Stomach (tissue), 9 donors: Measurements from ENCODE around the gene ADAM12. TPM values are rescaled to one million over a fixed set of nuclear protein-coding genes. Genes with fewer than 3 reads are reported as not detected.

Source experiments
- DNase-seq, 2 donors: peaks; one replicate each; pipeline versions ENCODE4 v3.0.0 to v3.0.0-alpha.2; 2013 to 2019
- H3K27ac ChIP-seq, 5 donors: fragments of 200-600 bp in 4 of 5; sonication (generic) in 4 of 5; one replicate each; pipeline ENCODE4 v1.5.1; 2013 to 2019; ENCODE audit warnings: mild to moderate bottlenecking in 1 of 5, moderate library complexity in 1 of 5
- H3K27me3 ChIP-seq, 3 donors: fragments of 200-600 bp; sonication (generic); one replicate each; pipeline ENCODE4 v1.5.1; 2017 to 2019; ENCODE audit warnings: mixed run types in 1 of 3
- H3K36me3 ChIP-seq, 4 donors: fragments of 200-600 bp; sonication (generic); 1 replicate in 3 of 4; 2 replicates in 1 of 4; pipeline ENCODE4 v1.5.1; 2016 to 2019
- H3K4me1 ChIP-seq, 4 donors: fragments of 200-600 bp; sonication (generic); one replicate each; pipeline ENCODE4 v1.5.1; 2016 to 2019
- H3K4me3 ChIP-seq, 4 donors: fragments of 200-600 bp; sonication (generic) in 3 of 4; one replicate each; pipeline ENCODE4 v1.5.1; 2016 to 2019; ENCODE audit warnings: mild to moderate bottlenecking in 1 of 4
- H3K9me3 ChIP-seq, 4 donors: fragments of 200-600 bp; sonication (generic); one replicate each; pipeline ENCODE4 v1.5.1; 2016 to 2019
- EP300 ChIP-seq: sonication (generic); formaldehyde crosslinking; IDR thresholded peaks from one replicate; pipeline ENCODE4 v1.6.1; 2017; ENCODE audit warnings: antibody characterized with exemption
- POLR2A ChIP-seq, 4 donors: fragments of 450-650 bp; IDR thresholded peaks; one replicate each; pipeline ENCODE4 v1.6.1; 2016; ENCODE audit warnings: antibody characterized with exemption in 4 of 4, control low read depth in 2 of 4, mild to moderate bottlenecking in 1 of 4, moderate library complexity in 1 of 4
- POLR2AphosphoS5 ChIP-seq, 3 donors: sonication (generic); formaldehyde crosslinking; IDR thresholded peaks; one replicate each; pipeline ENCODE4 v1.6.1; 2016; ENCODE audit warnings: antibody characterized with exemption in 3 of 3
- WGBS, 5 donors: extraction: QIAGEN DNeasy Blood & Tissue Kit in 3 of 5; methylation state at CpG; one replicate each; pipeline versions ENCODE4 v1.1.5 to v1.1.7; 2013 to 2018; 5-methylcytosine and 5-hydroxymethylcytosine counted together
- intact Hi-C: fragments of 100-400 bp; cut with DNase I; formaldehyde crosslinking; loops from one replicate; pipeline ENCODE4 v1.15.1; 2023; ENCODE audit warnings: low total_unique reads
- polyA plus RNA-seq, 3 donors: library from polyadenylated mRNA; stranded (reverse); fragments of 200-250 nt; gene quantifications; one replicate each; pipeline ENCODE4 v1.2.3, GENCODE V29; 2013
- total RNA-seq, 5 donors: library from RNA; depleted of rRNA; stranded (reverse); fragments of >200 nt; gene quantifications; one replicate each; pipeline versions ENCODE4 v1.1.0 to v1.2.3, GENCODE V29; 2014 to 2016
- TF ChIP-seq, protein P1 (sequence below), 7 experiments: fragments of 450-650 bp in 4 of 7; fragments of 200-600 bp in 3 of 7; sonication (generic) in 3 of 7; IDR thresholded peaks; one replicate each; pipeline ENCODE4 v1.5.1; 2016 to 2019; ENCODE audit warnings: antibody characterized with exemption in 7 of 7, control low read depth in 2 of 7, mild to moderate bottlenecking in 1 of 7
- donor health status: healthy with polysubstance abuse.
- donor health status: Bipolar disorder and iron deficiency.
- donor health status: healthy.

The ADAM12 gene
- total and polyA plus RNA-seq, 8 donors = 0.03 to 6.4 (median 0.50) TPM; not detected in 3

DNA sequence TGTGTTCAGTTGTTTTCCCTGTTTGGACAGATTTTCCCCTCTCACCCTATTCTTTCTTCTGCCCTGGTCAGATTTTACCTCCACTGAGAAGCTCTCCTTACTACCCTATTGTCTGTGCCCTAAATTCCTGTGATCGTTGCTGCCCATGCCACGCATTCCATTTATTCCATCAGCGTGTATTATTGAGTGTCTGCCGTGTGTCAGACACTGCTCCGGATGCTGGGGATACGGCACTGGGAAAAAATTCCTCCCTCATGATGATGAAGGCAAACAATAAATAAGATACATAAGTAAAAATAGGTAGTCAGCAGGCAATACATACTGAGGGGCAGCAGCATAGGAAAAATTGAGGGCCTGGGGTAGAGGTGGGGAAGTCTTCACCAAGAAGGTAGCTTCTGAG, 405.1 kb downstream of the ADAM12 start:
- no peaks in the 10 kb centered on the region for H3K36me3 ChIP-seq
- 74 to 88% (median 77%) methylated on average over 6 of the region's 6 CpGs for WGBS, 5 donors
- H3K9me3 ChIP-seq = no peaks in the 10 kb centered on the region
- no peak overlapping the region for H3K4me3 ChIP-seq
- no peak for DNase-seq
- TF ChIP-seq, protein P1, sequence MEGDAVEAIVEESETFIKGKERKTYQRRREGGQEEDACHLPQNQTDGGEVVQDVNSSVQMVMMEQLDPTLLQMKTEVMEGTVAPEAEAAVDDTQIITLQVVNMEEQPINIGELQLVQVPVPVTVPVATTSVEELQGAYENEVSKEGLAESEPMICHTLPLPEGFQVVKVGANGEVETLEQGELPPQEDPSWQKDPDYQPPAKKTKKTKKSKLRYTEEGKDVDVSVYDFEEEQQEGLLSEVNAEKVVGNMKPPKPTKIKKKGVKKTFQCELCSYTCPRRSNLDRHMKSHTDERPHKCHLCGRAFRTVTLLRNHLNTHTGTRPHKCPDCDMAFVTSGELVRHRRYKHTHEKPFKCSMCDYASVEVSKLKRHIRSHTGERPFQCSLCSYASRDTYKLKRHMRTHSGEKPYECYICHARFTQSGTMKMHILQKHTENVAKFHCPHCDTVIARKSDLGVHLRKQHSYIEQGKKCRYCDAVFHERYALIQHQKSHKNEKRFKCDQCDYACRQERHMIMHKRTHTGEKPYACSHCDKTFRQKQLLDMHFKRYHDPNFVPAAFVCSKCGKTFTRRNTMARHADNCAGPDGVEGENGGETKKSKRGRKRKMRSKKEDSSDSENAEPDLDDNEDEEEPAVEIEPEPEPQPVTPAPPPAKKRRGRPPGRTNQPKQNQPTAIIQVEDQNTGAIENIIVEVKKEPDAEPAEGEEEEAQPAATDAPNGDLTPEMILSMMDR (IDR thresholded peaks at IDR 0.05) = no peak
- no peak for TF ChIP-seq POLR2AphosphoS5 (IDR thresholded peaks at IDR 0.05)
- TF ChIP-seq POLR2A (IDR thresholded peaks at IDR 0.05) = no peak
- TF ChIP-seq EP300 = no peak
- intact Hi-C loops = loop anchor here (10.0 kb wide), 3 partner anchors 402 to 762 kb away; partner anchors contain the start of gene ADAM12
- H3K27ac ChIP-seq = no peak overlapping the region
- H3K4me1 ChIP-seq = peaks cover 0 to 4% (median 0%) of the 10 kb centered on the region in 4 donors
- peaks cover 0 to 3% (median 0%) of the 10 kb centered on the region in 3 donors for H3K27me3 ChIP-seq

DNA sequence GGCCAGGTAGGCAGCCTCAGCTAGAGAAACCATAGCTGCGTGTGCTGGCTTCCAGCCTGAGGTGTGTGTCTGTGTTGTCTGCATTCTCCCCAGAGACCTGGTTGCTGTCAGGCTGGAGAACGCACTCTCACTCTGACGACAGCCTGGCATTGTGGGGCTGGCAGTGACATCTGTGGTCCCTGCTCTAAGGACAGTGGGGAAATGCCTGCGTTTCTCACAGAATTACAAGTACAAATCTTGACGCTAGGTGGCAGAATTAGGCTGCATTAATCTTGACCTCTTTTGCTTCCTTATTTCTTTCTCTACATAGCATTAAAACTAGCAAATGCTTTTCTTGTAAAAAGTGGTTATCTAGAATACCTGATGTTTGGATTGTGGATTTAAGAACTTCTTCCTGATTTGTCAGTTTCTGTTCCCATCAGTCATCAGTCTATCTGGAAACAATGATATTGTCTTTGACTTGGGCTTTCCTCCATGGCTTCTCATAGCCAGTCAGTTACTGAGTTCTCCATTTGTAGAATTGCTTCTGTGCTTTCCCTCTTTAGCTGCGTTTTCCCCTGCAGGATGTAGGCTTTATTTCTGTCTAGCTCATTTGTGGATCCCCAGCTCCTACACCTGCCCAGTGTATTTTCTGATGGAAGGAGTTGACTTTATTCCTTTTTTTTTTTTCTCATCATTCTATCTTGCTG, 405.9 kb downstream of the ADAM12 start:
- peaks cover 0 to 4% (median 0%) of the 10 kb centered on the region in 4 donors for H3K4me1 ChIP-seq

GRCh38 chr10:125980521-125981035, 407.7 kb downstream of the ADAM12 start:
- Histone ChIP-seq H3K9me3 (no peaks in the 10 kb centered on the region), H3K27ac (no peak overlapping the region), H3K36me3 (no peaks in the 10 kb centered on the region), H3K4me1 (peaks cover 0 to 4% (median 0%) of the 10 kb centered on the region in 4 donors), H3K27me3 (peaks cover 0 to 3% (median 0%) of the 10 kb centered on the region in 3 donors), H3K4me3 (no peak overlapping the region)
- TF ChIP-seq, protein P1 (IDR thresholded peaks at IDR 0.05) = no peak
- TF ChIP-seq POLR2A (IDR thresholded peaks at IDR 0.05) = no peak
- 65 to 84% (median 75%) methylated on average over 6 of the region's 6 CpGs for WGBS, 5 donors
- no peak for DNase-seq
- intact Hi-C loops = loop anchor here (10.0 kb wide), 3 partner anchors 404 to 764 kb away; partner anchors contain the start of gene ADAM12

More for the DNA sequence above, 405.9 kb downstream of the ADAM12 start:
- DNase-seq = peak in 1 of 2 donors; percentile 88
- intact Hi-C loops = loop anchor here (10.0 kb wide), 3 partner anchors 402 to 762 kb away; partner anchors contain the start of gene ADAM12
- TF ChIP-seq, protein P1 (IDR thresholded peaks at IDR 0.05) = peak in 4 of 7 experiments; percentile 27 to 69 (median 56)
- TF ChIP-seq POLR2A (IDR thresholded peaks at IDR 0.05) = no peak
- Histone ChIP-seq H3K27me3 (peaks cover 0 to 3% (median 0%) of the 10 kb centered on the region in 3 donors), H3K36me3 (no peaks in the 10 kb centered on the region), H3K9me3 (no peaks in the 10 kb centered on the region), H3K4me3 (no peak overlapping the region), H3K27ac (no peak overlapping the region)
- 7 to 14% (median 13%) methylated on average over 6 of the region's 6 CpGs for WGBS, 5 donors

GRCh38 chr10:125979976-125980375, 408.3 kb downstream of the ADAM12 start:
- Histone ChIP-seq H3K4me1 (peaks cover 0 to 4% (median 0%) of the 10 kb centered on the region in 4 donors), H3K27ac (no peak overlapping the region), H3K27me3 (peaks cover 0 to 3% (median 0%) of the 10 kb centered on the region in 3 donors), H3K9me3 (no peaks in the 10 kb centered on the region), H3K36me3 (no peaks in the 10 kb centered on the region), H3K4me3 (no peak overlapping the region)
- no peak for DNase-seq
- 74 to 89% (median 86%) methylated on average over 7 of the region's 7 CpGs for WGBS, 5 donors
- intact Hi-C loops = loop anchor here (10.0 kb wide), 3 partner anchors 405 to 765 kb away; partner anchors contain the start of gene ADAM12
- TF ChIP-seq POLR2A (IDR thresholded peaks at IDR 0.05) (no peak), EP300 (no peak), POLR2AphosphoS5 (IDR thresholded peaks at IDR 0.05) (no peak)
- TF ChIP-seq, protein P1 (IDR thresholded peaks at IDR 0.05) = no peak
